SKM-1 (cell line): ENCODE measurements around the gene GNA12.
"Not testable (repeated sequence)": the region's sequence is repeated elsewhere in the genome, so short reads cannot be mapped to it uniquely, and the experiment has no call there.

ENCODE experiments used
- DNase-seq: peaks from one replicate; lab custom pipeline; 2025; ENCODE audit not compliant: unreplicated experiment; lab: John Stamatoyannopoulos, UW

GNA12 gene

GRCh38 chr7:2701424-2701823 is 142.7 kb downstream of the GNA12 start:
- DNase-seq = no peak

- DNase-seq = no peak
Observed at GRCh38 chr7:2700141-2700850, 143.8 kb downstream of the GNA12 start.

DNA sequence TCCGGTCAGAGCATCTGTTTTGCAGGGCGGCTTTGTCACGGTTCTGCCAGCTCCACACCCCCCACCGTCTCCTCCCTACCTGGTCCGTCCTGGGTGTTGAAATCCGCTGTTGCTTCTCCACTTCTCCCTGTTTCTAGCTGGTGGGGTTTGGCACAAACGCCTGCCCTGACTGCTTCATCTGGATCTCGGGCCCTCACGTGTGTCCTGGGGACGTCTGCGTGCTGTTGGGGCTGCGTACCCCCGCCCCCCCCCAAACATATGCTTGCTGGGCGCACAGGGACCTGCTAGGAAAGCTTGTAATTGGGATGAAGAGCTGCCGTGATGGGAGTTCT is 144.9 kb downstream of the GNA12 start:
- no peak for DNase-seq

DNA sequence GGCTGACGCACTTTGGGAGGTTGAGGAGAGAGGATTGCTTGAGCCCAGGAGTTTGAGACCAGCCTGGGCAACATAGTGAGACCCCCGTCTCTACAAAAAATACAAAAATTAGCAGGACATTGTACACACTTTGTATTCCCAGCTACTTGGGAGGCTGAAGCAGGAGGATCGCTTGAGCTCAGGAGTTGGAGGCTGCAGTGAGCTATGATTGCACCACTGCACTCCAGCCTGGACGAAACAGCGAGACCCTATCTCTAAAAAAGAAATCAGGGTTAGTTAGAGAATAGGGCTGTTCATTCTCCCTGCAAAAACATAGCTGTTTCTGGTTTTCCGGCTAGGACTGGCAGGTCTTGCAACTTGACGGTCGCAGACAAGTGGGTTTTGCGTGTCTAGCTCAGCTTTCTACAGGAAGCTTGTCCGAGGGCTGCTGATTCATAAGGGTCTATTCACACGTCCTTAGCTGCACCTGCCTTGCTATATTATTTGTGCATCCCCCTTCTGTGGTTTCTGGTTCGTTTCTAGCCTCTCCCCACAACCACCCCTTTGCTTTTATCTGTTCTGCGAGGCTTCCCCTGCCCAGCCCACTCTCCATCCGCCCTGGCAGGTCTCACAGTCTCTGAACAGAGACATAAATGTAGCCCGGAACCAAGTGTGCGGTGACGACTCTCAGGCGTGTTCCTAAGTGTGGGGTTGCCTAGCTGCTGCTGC is 145.4 kb downstream of the GNA12 start:
- no peak for DNase-seq

DNA sequence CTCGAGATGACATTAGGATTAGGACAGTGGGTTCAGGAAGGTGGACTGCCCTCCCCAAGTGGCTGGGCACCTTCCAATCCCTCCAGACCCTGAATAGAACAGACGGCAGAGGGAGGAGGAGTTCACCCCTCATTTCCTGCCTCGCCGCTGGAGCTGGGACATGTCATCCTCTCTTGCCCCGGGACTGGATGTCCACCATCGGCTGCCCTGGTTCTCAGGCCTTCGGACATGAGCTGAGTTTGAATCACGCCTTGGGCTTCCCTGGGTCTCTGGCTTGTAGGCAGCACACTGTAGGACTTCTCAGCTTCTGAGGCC is 150.0 kb downstream of the GNA12 start:
- DNase-seq = not testable (repeated sequence)

GRCh38 chr7:2693420-2694121 is 150.5 kb downstream of the GNA12 start:
- not testable (repeated sequence) for DNase-seq

DNA sequence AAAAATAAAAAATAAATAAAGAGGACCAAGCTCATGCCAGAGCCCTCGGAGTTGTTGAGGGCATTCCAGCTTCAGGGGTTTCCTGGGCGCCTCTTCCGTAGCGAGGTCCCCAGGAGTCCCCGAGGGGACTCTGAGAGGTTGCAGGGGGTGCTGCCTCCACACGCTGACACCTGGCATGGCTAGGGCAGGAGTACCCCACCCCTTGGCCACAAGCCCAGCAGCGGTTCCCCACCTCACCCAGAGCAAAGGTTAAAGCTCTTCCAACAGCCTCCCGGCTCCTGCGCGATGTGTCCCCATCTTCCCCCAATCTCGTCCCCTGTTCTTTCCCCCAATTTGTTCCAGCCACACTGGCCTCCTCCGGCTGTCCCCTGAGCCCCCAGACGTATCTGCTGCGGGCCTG is 151.6 kb downstream of the GNA12 start:
- no peak for DNase-seq

DNA sequence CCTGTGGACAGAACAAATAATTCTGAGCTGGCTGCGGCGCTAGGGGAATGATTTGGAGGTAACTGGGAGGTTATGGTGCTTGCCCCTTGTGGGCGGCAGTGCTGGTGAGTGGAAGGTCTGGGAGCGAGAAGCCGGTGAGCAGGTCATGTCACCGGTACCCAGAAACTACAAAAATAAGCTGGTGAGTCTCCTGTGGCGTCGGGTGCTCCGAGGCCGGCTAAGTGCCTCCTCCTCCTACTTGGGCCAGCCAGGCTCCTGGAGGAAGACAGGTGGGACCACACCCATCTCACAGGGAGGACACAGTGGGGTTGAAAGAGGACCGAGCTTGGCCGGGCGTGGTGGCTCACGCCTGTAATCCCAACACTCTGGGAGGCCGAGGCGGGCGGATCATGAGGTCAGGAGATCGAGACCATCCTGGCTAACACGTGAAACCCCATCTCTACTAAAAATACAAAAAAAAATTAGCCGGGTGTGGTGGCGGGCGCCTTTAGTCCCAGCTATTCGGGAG is 152.1 kb downstream of the GNA12 start:
- not testable (repeated sequence) for DNase-seq

GRCh38 chr7:2691011-2691707 is 152.9 kb downstream of the GNA12 start:
- DNase-seq = no peak

DNA sequence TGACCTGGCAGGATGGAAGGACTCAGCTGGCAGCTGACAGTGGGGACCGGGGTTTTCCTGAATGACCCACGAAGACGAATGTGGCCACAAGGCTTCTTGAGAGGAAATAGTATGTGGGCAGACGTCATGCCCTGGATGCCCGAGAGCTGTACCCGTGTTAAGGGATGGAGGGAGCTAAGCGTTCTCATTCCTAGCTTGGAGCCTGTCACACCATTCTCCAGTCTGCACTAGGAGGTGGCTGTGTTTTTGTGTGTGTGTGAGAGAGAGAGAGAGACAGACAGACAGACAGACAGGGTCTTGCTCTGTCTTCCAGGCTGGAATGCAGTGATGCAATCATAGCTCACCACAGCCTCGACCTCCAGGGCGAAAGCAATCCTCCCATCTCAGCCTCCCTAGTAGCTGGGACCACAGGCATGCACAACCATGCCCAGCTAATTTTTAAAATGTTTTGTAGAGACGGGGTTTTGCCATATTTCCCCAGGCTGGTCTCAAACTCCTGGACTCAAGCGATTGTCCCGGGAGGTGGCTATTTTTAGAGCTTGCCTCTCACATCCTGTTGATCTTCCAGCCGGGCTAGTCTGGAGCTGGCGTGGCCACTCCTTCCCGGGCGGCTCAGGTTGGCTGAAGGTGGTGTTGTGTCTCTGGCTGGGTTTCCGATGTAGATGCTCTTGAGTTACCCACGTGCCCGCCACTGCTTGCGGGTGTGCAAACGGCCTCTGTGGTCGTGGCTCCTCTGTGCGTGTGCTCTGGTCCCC is 154.0 kb downstream of the GNA12 start:
- DNase-seq = no peak

DNA sequence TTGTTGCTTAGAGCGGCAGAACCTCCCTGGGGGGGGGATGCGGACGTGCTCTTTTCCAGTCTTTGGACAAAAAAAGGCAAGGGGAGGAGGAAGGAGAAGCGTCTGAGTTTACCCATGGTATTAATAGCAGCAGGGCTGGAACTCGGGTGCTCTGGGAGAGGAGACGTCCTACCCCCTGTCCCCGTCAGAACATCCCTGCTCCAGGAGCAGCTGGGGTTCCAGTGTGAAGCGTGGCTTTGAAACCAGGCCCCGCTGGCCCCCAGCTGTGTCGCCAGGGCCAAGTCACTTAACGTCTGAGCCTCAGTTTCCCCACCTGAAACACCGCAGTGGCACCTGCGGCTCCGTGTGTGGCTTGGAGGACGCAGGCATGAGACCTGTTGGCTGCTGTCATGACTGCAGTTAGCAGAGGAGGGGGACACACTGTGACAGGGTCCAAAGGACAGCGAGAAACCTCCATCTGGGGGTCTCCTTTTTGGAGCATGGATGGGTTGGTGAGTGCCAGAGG is 154.7 kb downstream of the GNA12 start:
- no peak for DNase-seq

DNA sequence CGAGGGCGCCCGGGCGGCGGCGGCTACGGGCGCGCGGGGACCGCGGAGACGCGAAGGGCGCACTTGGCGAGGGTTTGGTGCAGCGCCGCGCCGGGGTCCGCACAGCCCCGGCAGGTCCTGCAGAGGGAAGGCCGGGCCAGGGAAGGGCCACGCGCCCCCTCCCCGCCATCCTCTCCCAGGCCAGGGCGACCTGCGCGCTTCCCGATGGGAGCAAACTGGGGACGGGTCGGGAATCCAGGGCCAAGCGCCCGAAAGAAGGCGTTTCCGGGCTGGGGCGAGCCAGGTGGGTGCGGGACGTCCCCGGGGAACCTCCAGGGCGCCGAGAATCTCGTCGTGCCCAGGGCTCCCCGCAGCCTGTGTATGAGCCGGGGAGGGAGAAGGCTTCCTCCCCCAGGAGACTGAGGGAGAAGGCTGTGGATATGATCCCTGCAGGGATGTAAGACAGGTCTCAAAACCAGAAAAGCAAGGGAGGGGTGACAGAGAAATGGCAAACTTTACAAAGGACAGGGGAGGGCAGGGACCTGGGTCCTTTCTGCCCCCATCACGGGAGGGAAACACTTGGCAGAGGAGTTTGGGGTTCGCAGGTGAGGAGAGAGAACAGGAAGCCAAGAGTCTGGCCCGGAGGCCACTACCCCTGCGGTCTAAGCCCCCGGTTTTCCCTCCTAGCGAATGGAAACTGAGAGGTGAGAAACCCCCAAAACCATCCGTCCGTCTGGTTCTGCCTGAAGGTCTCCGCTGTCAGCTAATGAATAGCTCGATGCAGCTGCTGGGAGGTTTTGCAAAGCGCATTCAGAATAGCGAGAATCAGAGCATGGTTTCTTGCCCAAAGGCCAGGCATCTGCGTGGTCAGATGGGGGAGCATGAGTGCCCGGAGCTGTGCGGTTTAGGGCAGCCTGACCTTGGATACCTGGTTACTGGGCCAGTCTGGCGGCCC is 155.4 kb downstream of the GNA12 start:
- DNase-seq = no peak

DNA sequence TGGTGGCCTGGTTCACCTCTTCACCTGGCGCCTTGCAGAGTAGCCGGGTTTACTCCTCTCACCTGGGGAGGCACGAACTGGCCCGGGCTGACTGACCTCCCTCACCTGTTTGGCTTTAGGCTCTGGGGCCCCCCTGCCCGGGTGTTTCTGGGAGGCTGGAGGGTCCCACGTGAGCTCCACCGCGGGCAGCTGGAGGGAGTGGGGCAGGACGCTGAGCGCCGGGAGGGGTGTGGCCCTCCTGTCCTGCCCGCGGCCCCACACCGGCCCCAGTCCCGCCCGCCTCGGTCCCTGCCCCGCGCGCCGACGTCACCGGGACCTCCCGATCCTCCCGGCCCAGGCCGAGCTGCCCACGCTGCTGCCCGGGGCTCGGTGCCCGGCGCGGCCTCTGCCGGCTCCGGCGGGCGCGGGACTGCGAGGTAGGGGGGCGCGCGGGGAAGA is 156.2 kb downstream of the GNA12 start, which contains the start of gene AMZ1:
Gene AMZ1 (plus strand): TSS at position 322 of the 438 bp plus-strand sequence. CDS start 12,250 bp downstream, outside the sequence.
- DNase-seq = no peak

GRCh38 chr7:2687338-2687869 is 156.7 kb downstream of the GNA12 start:
- no peak for DNase-seq

DNA sequence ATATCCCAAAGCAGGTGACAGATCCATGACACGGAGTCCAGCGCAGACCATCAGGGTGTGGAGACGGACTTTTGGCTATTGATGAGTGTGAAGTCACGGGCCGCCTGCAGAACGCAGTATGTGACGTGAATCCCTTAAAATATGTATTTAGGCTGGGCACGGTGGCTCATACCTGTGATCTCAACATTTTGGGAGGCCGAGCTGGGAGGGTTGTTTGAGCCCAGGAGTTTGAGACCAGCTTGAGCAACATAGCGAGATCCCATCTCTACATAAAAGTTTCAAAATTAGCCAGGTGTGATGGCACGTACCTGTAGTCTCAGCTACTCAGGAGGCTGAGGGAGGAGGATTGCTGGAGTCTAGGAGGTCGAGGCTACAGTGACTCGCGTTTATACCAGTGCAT is 158.0 kb downstream of the GNA12 start:
- DNase-seq = no peak

- no peak for DNase-seq
Observed at GRCh38 chr7:2684501-2684900, 159.6 kb downstream of the GNA12 start.

DNA sequence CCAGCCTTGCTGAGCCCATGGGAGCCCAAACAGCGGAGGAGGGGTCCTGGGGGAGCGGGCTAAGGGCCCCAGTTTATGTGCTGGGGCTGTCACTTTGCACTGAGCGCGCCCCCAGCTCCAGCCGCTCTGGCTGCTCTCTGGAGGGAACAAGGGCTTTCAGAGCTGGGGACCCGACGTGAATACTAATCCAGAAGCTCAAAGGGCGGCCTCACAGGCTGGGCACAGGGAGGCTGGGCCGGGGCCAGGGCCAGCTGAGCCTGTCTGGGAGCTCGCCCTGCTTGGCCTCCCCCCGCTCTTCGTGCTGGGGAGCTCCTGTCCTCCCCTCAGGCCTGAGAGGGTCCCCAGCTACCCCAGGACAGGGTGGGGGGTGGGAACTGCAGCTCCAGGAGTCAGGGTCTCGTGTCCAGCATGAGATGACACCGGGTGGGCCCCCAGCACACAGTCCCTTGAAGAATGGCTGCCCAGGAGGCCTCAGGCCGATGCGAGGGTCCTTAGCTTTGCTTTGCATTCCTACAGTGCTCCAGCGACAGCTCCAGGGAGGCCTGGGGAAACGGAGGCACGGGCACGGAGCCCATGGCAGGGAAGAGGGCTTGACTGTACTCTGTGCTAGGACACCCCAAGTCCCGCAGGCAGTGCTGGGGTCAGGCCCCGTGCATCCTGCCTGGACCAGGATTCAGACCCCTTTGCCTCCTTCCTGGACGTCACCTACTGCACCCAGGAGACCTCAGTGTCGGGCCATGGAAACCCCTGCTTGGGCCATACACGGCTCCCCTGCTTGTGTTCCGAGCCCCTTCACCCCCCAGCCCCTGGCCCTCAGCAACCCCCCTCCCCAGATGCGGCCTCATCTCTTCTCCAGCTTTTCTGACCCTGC is 161.9 kb downstream of the GNA12 start:
- no peak for DNase-seq
